Fibroblast of lung (primary cell): Measurements from ENCODE around the gene SCN4A.

Experiments
- CTCF ChIP-seq, 2 donors: IDR thresholded peaks in 1 of 2; conservative IDR thresholded peaks in 1 of 2; 1 replicate in 1 of 2; 2 replicates in 1 of 2; pipeline ENCODE4 v1.5.1; 2011 to 2012; ENCODE audit warnings: low read length in 2 of 2, control low read depth in 1 of 2, inconsistent platforms in 1 of 2, low read depth in 1 of 2, mild to moderate bottlenecking in 1 of 2
- EZH2 ChIP-seq: IDR thresholded peaks from 2 replicates; pipeline ENCODE4 v1.5.1; 2012; ENCODE audit warnings: low read length, control low read depth, mild to moderate bottlenecking; ENCODE audit errors: missing control alignments

DNA sequence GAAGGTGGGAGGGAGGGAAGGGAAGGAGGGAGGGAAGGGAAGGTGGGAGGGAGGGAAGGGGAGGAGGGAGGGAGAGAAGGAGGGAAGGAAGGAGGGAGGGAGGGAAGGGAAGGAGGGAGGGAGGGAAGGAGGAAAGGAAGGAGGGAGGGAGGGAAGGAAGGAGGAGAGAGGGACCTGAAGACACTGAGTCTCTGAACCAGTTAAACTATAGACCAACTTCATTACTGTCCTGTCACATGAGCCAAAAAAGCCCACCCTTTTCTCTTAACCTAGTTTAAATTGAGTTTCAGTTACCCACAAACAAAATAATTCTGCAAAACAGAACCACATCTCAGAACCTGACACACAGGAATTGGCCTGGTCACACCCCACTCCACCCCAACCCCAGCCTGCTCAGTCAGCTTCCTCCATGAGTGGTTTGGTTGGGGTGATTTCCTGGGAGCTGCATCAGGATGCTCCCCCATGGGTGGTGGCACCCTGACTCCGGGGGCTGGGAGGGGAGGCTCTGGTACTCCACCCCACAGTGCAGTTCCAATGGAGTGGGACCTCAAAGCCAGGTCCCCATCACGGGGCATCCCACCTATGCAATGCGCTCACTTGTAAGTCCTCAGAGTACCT, 20.8 kb upstream of the SCN4A start:
- no peak for TF ChIP-seq CTCF (conservative IDR thresholded peaks at IDR 0.05 in 1 of 2, IDR thresholded peaks at IDR 0.05 in 1 of 2; ENCODE audit: low read depth in 1 of 2, low read length in 2 of 2)
- TF ChIP-seq EZH2: no peak
